ENCODE results near the gene SGIP1. TPM values are rescaled to one million over a fixed set of nuclear protein-coding genes. Genes with fewer than 3 reads are reported as not detected.

SGIP1 gene
- total RNA-seq, 6 experiments from 2014 or later: 0.09 to 1.3 (median 1.1) TPM; not detected in 1

DNA sequence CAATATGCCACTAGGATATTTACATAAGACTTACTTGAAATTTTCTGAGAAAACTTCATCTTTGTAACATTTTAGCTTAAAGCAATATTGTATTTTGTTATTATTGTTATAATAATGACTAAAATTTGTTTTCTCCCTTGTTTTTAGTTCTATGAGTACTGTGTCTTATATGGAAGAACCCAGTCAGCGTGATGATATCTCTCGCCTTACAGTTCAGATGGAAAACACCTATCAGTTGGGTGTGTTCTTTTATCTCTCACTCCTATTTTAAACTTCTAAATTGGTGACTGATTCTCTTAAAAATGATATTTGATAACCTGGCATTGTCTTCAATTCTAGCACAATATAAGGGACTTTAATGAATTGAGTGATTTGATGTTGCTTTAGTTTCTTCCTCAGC is 236.3 kb downstream of the SGIP1 start:
- intact Hi-C loops (cut with DNase I): loop anchor here in 1 of 2 donors (10.0 kb wide), 1 partner anchor 375 kb away; no protein-coding TSS in a partner anchor
- Histone ChIP-seq H3K36me3 (no peaks in the 10 kb centered on the region), H3K9me3 (no peaks in the 10 kb centered on the region), H3K27ac (no peak overlapping the region), H3K27me3 (no peaks in the 10 kb centered on the region), H3K4me3 (no peak overlapping the region), H3K4me1 (no peaks in the 10 kb centered on the region)
- WGBS (ENCODE audit: insufficient coverage, low coverage, low lambda C conversion rate, missing lambda C conversion rate): 100% methylated on average over 2 of the region's 2 CpGs
- ATAC-seq (no peak), DNase-seq (no peak)
- TF ChIP-seq POLR2A (IDR thresholded peaks at IDR 0.05): no peak
- TF ChIP-seq CTCF (IDR thresholded peaks at IDR 0.05): no peak

DNA sequence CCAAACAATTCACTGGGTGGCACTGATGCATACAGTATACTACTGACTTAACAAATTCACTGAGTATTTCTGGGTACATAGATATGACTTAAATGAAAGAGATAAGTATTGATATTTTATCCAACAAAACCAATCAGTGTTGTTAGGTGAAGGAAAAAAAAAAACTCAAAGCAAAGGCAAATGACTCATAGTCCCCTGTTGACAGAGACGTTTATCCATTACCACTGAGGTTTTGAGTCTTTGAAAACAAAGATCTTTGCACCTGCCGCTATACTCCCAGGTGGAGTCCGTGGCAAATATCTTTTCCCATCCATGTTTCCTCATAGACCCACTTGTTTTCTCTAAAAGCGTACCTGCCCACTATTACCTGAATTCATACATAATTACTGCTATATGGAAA is 236.7 kb downstream of the SGIP1 start:
- Histone ChIP-seq H3K27me3 (no peaks in the 10 kb centered on the region), H3K27ac (no peak overlapping the region), H3K4me1 (no peaks in the 10 kb centered on the region), H3K9me3 (no peaks in the 10 kb centered on the region), H3K4me3 (no peak overlapping the region), H3K36me3 (no peaks in the 10 kb centered on the region)
- ATAC-seq (no peak), DNase-seq (no peak)
- intact Hi-C loops (cut with DNase I): loop anchor here in 1 of 2 donors (10.0 kb wide), 1 partner anchor 374 kb away; no protein-coding TSS in a partner anchor
- TF ChIP-seq POLR2A (IDR thresholded peaks at IDR 0.05): no peak
- no peak for TF ChIP-seq CTCF (IDR thresholded peaks at IDR 0.05)
- WGBS (ENCODE audit: insufficient coverage, low coverage, low lambda C conversion rate, missing lambda C conversion rate): 85% methylated on average over 4 of the region's 4 CpGs

DNA sequence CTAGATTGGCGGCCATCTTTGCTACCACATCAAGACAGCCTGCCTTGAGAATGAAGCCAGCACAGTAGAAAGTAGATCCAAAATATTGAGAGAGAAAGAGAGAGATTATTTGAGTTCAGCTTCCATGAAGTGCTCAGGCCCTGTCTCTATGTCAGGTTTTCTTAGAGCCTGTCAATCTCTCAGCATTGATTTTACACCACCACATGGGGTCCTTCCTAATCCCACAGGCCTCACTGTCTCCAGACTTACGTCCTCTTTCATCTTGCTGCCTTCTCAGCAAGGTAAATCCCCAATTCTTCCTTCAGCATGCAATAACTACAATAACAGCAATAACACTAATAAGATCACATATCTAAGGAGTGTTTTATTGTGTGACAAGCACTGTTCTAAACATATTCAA is 239.3 kb downstream of the SGIP1 start:
- Histone ChIP-seq H3K27me3 (no peaks in the 10 kb centered on the region), H3K36me3 (no peaks in the 10 kb centered on the region), H3K27ac (no peak overlapping the region), H3K4me1 (no peaks in the 10 kb centered on the region), H3K4me3 (no peak overlapping the region), H3K9me3 (no peaks in the 10 kb centered on the region)
- no peak for TF ChIP-seq POLR2A (IDR thresholded peaks at IDR 0.05)
- no peak for TF ChIP-seq CTCF (IDR thresholded peaks at IDR 0.05)
- 64% methylated on average over 1 of the region's 2 CpGs for WGBS (ENCODE audit: insufficient coverage, low coverage, low lambda C conversion rate, missing lambda C conversion rate)
- ATAC-seq: no peak
- DNase-seq: no peak
- intact Hi-C loops (cut with DNase I): loop anchor here in 1 of 2 donors (10.0 kb wide), 1 partner anchor 372 kb away; no protein-coding TSS in a partner anchor

- Histone ChIP-seq H3K36me3 (no peaks in the 10 kb centered on the region), H3K4me3 (no peak overlapping the region), H3K27me3 (no peaks in the 10 kb centered on the region), H3K4me1 (no peaks in the 10 kb centered on the region), H3K9me3 (no peaks in the 10 kb centered on the region), H3K27ac (no peak overlapping the region)
- TF ChIP-seq CTCF (IDR thresholded peaks at IDR 0.05): no peak
- TF ChIP-seq POLR2A (IDR thresholded peaks at IDR 0.05): no peak
- 50% methylated on average over 2 of the region's 2 CpGs for WGBS (ENCODE audit: insufficient coverage, low coverage, low lambda C conversion rate, missing lambda C conversion rate)
- intact Hi-C loops (cut with DNase I): loop anchor here in 1 of 2 donors (10.0 kb wide), 1 partner anchor 370 kb away; no protein-coding TSS in a partner anchor
- no peak for DNase-seq
- ATAC-seq: no peak
Observed at GRCh38 chr1:66774438-66774837, 240.5 kb downstream of the SGIP1 start.

DNA sequence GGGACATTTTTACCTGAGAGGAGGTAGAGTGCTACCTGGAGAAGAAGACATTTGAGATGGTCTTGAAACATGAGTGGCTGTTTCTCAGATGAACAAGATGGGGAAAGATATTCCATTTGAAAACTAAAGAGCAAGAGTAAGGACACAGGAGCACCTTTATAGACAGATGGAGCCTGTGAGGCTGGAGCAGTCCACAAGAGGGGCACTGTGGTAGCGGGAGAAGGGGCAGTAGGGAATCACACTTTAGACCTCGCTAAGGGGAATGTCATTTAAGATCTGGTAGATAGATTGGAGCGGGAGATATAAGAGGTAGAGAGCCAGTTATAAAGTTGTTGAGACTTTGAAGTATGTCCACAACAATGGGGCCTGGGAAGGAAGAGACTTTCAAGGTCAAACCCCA is 241.7 kb downstream of the SGIP1 start:
- 81% methylated on average over 3 of the region's 3 CpGs for WGBS (ENCODE audit: insufficient coverage, low coverage, low lambda C conversion rate, missing lambda C conversion rate)
- DNase-seq (no peak), ATAC-seq (no peak)
- no peak for TF ChIP-seq POLR2A (IDR thresholded peaks at IDR 0.05)
- no peak for TF ChIP-seq CTCF (IDR thresholded peaks at IDR 0.05)
- H3K27me3 ChIP-seq: no peaks in the 10 kb centered on the region
- no peak overlapping the region for H3K4me3 ChIP-seq
- H3K36me3 ChIP-seq: no peaks in the 10 kb centered on the region
- no peak overlapping the region for H3K27ac ChIP-seq
- H3K9me3 ChIP-seq: no peaks in the 10 kb centered on the region
- no peaks in the 10 kb centered on the region for H3K4me1 ChIP-seq
- intact Hi-C loops (cut with DNase I): loop anchor here in 1 of 2 donors (10.0 kb wide), 1 partner anchor 369 kb away; no protein-coding TSS in a partner anchor
